Spleen (tissue), 11 donors: ENCODE measurements around the gene CAMKK1. TPM values are rescaled to one million over a fixed set of nuclear protein-coding genes. Genes with fewer than 3 reads are reported as not detected.

Experiments used
- DNase-seq: peaks from one replicate; pipeline ENCODE4 v3.0.0-alpha.2; 2020
- H3K27ac ChIP-seq, 8 donors: fragments of 200-600 bp; sonication (generic) in 7 of 8; 1 replicate in 4 of 8; 2 replicates in 4 of 8; pipeline versions ENCODE4 v1.5.0 to v1.8.0; 2016 to 2021; ENCODE audit warnings: inconsistent platforms in 4 of 8, mild to moderate bottlenecking in 4 of 8, moderate library complexity in 1 of 8
- H3K27me3 ChIP-seq, 7 donors: fragments of 200-600 bp; sonication (generic) in 6 of 7; replicated peaks in 1 of 7; 1 replicate in 4 of 7; 2 replicates in 3 of 7; pipeline versions ENCODE4 v1.5.0 to v1.8.0; 2016 to 2021; ENCODE audit warnings: inconsistent platforms in 3 of 7, mild to moderate bottlenecking in 1 of 7
- H3K36me3 ChIP-seq, 6 donors: fragments of 200-600 bp; sonication (generic) in 5 of 6; 1 replicate in 4 of 6; 2 replicates in 2 of 6; pipeline versions ENCODE4 v1.5.0 to v1.8.0; 2016 to 2021; ENCODE audit warnings: inconsistent platforms in 2 of 6
- H3K4me1 ChIP-seq, 6 donors: fragments of 200-600 bp; sonication (generic) in 5 of 6; 1 replicate in 3 of 6; 2 replicates in 3 of 6; pipeline versions ENCODE4 v1.5.0 to v1.8.0; 2016 to 2021; ENCODE audit warnings: inconsistent platforms in 3 of 6
- H3K4me3 ChIP-seq, 8 donors: fragments of 200-600 bp; sonication (generic) in 7 of 8; 1 replicate in 4 of 8; 2 replicates in 4 of 8; pipeline versions ENCODE4 v1.5.0 to v1.8.0; 2016 to 2021; ENCODE audit warnings: inconsistent platforms in 4 of 8, mild to moderate bottlenecking in 4 of 8, moderate library complexity in 2 of 8
- H3K9me3 ChIP-seq, 8 donors: fragments of 200-600 bp; sonication (generic) in 7 of 8; 1 replicate in 4 of 8; 2 replicates in 4 of 8; pipeline versions ENCODE4 v1.5.0 to v1.8.0; 2016 to 2021; ENCODE audit warnings: inconsistent platforms in 4 of 8
- CTCF ChIP-seq, 11 experiments: fragments of 200-600 bp in 7 of 11; fragments of 450-650 bp in 4 of 11; sonication (generic) in 4 of 11; IDR thresholded peaks in 8 of 11; conservative IDR thresholded peaks in 3 of 11; 1 replicate in 7 of 11; 2 replicates in 4 of 11; pipeline versions ENCODE4 v1.4.0 to v1.8.0; 2016 to 2021; ENCODE audit warnings: antibody characterized with exemption in 11 of 11, inconsistent platforms in 4 of 11, mild to moderate bottlenecking in 1 of 11
- POLR2A ChIP-seq, 3 donors: fragments of 450-650 bp; IDR thresholded peaks; one replicate each; pipeline ENCODE4 v1.5.1; 2017; ENCODE audit warnings: antibody characterized with exemption in 3 of 3, mild to moderate bottlenecking in 1 of 3
- POLR2AphosphoS5 ChIP-seq, 3 donors: sonication (generic); formaldehyde crosslinking; IDR thresholded peaks; one replicate each; pipeline ENCODE4 v1.5.1; 2017; ENCODE audit warnings: antibody characterized with exemption in 3 of 3
- WGBS, 5 donors: extraction: QIAGEN DNeasy Blood & Tissue Kit in 3 of 5; methylation state at CpG; one replicate each; pipeline versions ENCODE4 v1.1.5 to v1.1.7; 2013 to 2018; 5-methylcytosine and 5-hydroxymethylcytosine counted together
- intact Hi-C: fragments of 100-400 bp; cut with DNase I; formaldehyde crosslinking; loops from one replicate; pipeline ENCODE4 v1.15.0; 2023; ENCODE audit warnings: low total_unique reads
- polyA plus RNA-seq, 3 donors: library from polyadenylated mRNA; stranded (reverse); fragments of 200-250 nt; gene quantifications; one replicate each; pipeline ENCODE4 v1.2.1, GENCODE V29; 2013
- total RNA-seq, 7 donors: library from RNA; depleted of rRNA in 3 of 7; stranded (reverse); fragments of >200 nt in 3 of 7; fragmentation: NEBNext Ultra II Directional in 4 of 7; extraction: Animal tissue kit (Norgen Biotek cat#: 25700) in 4 of 7; gene quantifications; one replicate each; pipeline versions ENCODE4 v1.1.0 to v1.2.1, GENCODE V29; 2016 to 2021
- donor health status: healthy with polysubstance abuse.
- donor health status: DM: no; HTN: no; CAD: no; lungs with moderate emphysema.
- donor health status: DM: no; HTN: no; CAD: no.
- donor health status: Bipolar disorder and iron deficiency.
- donor health status: healthy.
- donor health status: DM: no; HTN: no; CAD: no.
- donor health status: DM: yes; HTN: yes; CAD: no.

Gene CAMKK1
- total and polyA plus RNA-seq, 10 donors: 5.2 to 13.0 (median 9.0) TPM

- intact Hi-C loops: no loop called here
- Histone ChIP-seq H3K27me3 (no peaks in the 10 kb centered on the region), H3K27ac (peak overlapping the region in 4 of 8 donors; percentile 28 to 96 (median 36)), H3K4me3 (no peak overlapping the region), H3K4me1 (peaks cover 25 to 73% (median 50%) of the 10 kb centered on the region in 6 donors), H3K9me3 (no peaks in the 10 kb centered on the region), H3K36me3 (peaks cover 0 to 2% (median 0%) of the 10 kb centered on the region in 6 donors)
- 62 to 82% (median 70%) methylated on average over 5 to 8 of the region's 8 CpGs for WGBS, 5 donors
- TF ChIP-seq CTCF (IDR thresholded peaks at IDR 0.05 in 8 of 11, conservative IDR thresholded peaks at IDR 0.05 in 3 of 11) (no peak), POLR2A (IDR thresholded peaks at IDR 0.05) (no peak), POLR2AphosphoS5 (IDR thresholded peaks at IDR 0.05) (no peak)
- DNase-seq: no peak
Observed at GRCh38 chr17:3918372-3919122, 25.7 kb upstream of the CAMKK1 start.

- DNase-seq: peak; percentile 86
- peak overlapping the region in 7 of 8 donors; percentile 83 to 96 (median 87) for H3K27ac ChIP-seq
Observed at GRCh38 chr17:3917391-3917931, 24.6 kb upstream of the CAMKK1 start.

GRCh38 chr17:3916825-3917224 is 24.0 kb upstream of the CAMKK1 start:
- TF ChIP-seq POLR2A (IDR thresholded peaks at IDR 0.05) (no peak), POLR2AphosphoS5 (IDR thresholded peaks at IDR 0.05) (no peak), CTCF (IDR thresholded peaks at IDR 0.05 in 8 of 11, conservative IDR thresholded peaks at IDR 0.05 in 3 of 11) (no peak)
- Histone ChIP-seq H3K4me1 (peaks cover 31 to 79% (median 66%) of the 10 kb centered on the region in 6 donors), H3K9me3 (no peaks in the 10 kb centered on the region), H3K4me3 (peak overlapping the region in 5 of 8 donors; percentile 33 to 69 (median 40)), H3K27me3 (no peaks in the 10 kb centered on the region), H3K27ac (peak overlapping the region; percentile 66 to 96 (median 86)), H3K36me3 (no peaks in the 10 kb centered on the region)
- WGBS, 5 donors: 21 to 50% (median 26%) methylated on average over 2 to 10 of the region's 10 CpGs
- DNase-seq: peak; percentile 87
- intact Hi-C loops: no loop called here

More at GRCh38 chr17:3917391-3917931, 24.6 kb upstream of the CAMKK1 start:
- H3K36me3 ChIP-seq: no peaks in the 10 kb centered on the region
- no peak for TF ChIP-seq POLR2A (IDR thresholded peaks at IDR 0.05)
- TF ChIP-seq POLR2AphosphoS5 (IDR thresholded peaks at IDR 0.05): peak in 2 of 3 donors; percentile 19 to 58
- TF ChIP-seq CTCF (IDR thresholded peaks at IDR 0.05 in 8 of 11, conservative IDR thresholded peaks at IDR 0.05 in 3 of 11): no peak
- H3K27me3 ChIP-seq: no peaks in the 10 kb centered on the region
- WGBS, 5 donors: 9 to 35% (median 24%) methylated on average over 7 to 11 of the region's 11 CpGs
- intact Hi-C loops: no loop called here
- H3K4me1 ChIP-seq: peaks cover 29 to 79% (median 60%) of the 10 kb centered on the region in 6 donors
- no peaks in the 10 kb centered on the region for H3K9me3 ChIP-seq
- peak overlapping the region in 1 of 8 donors; percentile 69 for H3K4me3 ChIP-seq
